OCI-LY1 (cell line): ENCODE data around the gene USP22.

Source experiments
- H2AFZ ChIP-seq: fragments of 200-600 bp; sonication (generic), shearing (Covaris generic); 2 replicates; pipeline ENCODE4 v1.6.0; 2014; ENCODE audit warnings: antibody characterized with exemption, mild to moderate bottlenecking, low read length
- H3F3A ChIP-seq: fragments of 200-600 bp; sonication (generic), shearing (Covaris generic); 2 replicates; pipeline ENCODE4 v1.6.0; 2014; ENCODE audit warnings: mild to moderate bottlenecking, antibody characterized with exemption, low read length, moderate library complexity; ENCODE audit not compliant: insufficient read depth
- H3K27ac ChIP-seq: fragments of 200-600 bp; sonication (generic); 2 replicates; pipeline ENCODE4 v1.5.1; 2014; ENCODE audit warnings: low read length, mixed run types, mild to moderate bottlenecking, low read depth; ENCODE audit not compliant: poor library complexity, severe bottlenecking
- H3K27me3 ChIP-seq: fragments of 200-600 bp; sonication (generic); 2 replicates; pipeline ENCODE4 v1.6.0; 2014; ENCODE audit warnings: antibody characterized with exemption, mild to moderate bottlenecking, low read length, moderate library complexity; ENCODE audit not compliant: insufficient read depth
- H3K36me3 ChIP-seq: fragments of 200-600 bp; sonication (generic); 2 replicates; pipeline ENCODE4 v1.6.1; 2014; ENCODE audit warnings: mild to moderate bottlenecking, antibody characterized with exemption, low read length, moderate library complexity, mixed read lengths; ENCODE audit not compliant: insufficient read depth
- H3K4me1 ChIP-seq: fragments of 200-600 bp; sonication (generic); 2 replicates; pipeline ENCODE4 v1.5.1; 2014; ENCODE audit warnings: mild to moderate bottlenecking, low read length, moderate library complexity; ENCODE audit not compliant: insufficient read depth, severe bottlenecking
- H3K4me2 ChIP-seq: fragments of 200-600 bp; sonication (generic), shearing (Covaris generic); 2 replicates; pipeline ENCODE4 v1.6.1; 2014; ENCODE audit warnings: low read length
- H3K4me3 ChIP-seq: fragments of 200-600 bp; sonication (generic); 2 replicates; pipeline ENCODE4 v1.5.1; 2014; ENCODE audit warnings: low read length, low read depth, mild to moderate bottlenecking, mixed read lengths; ENCODE audit not compliant: poor library complexity, severe bottlenecking
- H3K79me2 ChIP-seq: fragments of 200-600 bp; shearing (Covaris generic); 2 replicates; pipeline ENCODE4 v1.6.1; 2016; ENCODE audit warnings: mixed run types, low read length, mixed read lengths; ENCODE audit not compliant: insufficient read depth
- H3K9ac ChIP-seq: fragments of 200-600 bp; sonication (generic), shearing (Covaris generic); 2 replicates; pipeline ENCODE4 v1.6.1; 2014; ENCODE audit warnings: mild to moderate bottlenecking, low read length, mixed read lengths
- H3K9me2 ChIP-seq: fragments of 200-600 bp; sonication (generic), shearing (Covaris generic); 2 replicates; pipeline ENCODE4 v1.6.1; 2014; ENCODE audit warnings: low read depth, mild to moderate bottlenecking, low read length, mixed read lengths
- H3K9me3 ChIP-seq: fragments of 200-600 bp; shearing (Covaris generic); 2 replicates; pipeline ENCODE4 v1.6.1; 2014; ENCODE audit warnings: low read length, mixed read lengths
- H4K20me1 ChIP-seq: fragments of 200-600 bp; sonication (generic), shearing (Covaris generic); 2 replicates; pipeline ENCODE4 v1.6.0; 2016; ENCODE audit warnings: mild to moderate bottlenecking, low read length; ENCODE audit not compliant: insufficient read depth
- EZH2 ChIP-seq: fragments of 200-600 bp; sonication (generic), shearing (Covaris generic); IDR thresholded peaks from 2 replicates; pipeline ENCODE4 v1.8.0; 2017; ENCODE audit warnings: borderline replicate concordance, mixed run types, mild to moderate bottlenecking, antibody characterized with exemption, low read length, moderate library complexity, mixed read lengths
- TF ChIP-seq, protein P1 (sequence below): fragments of 200-600 bp; sonication (generic), shearing (Covaris generic); IDR thresholded peaks from 2 replicates; pipeline ENCODE4 v1.5.1; 2017; ENCODE audit warnings: mild to moderate bottlenecking, antibody characterized with exemption, low read length, moderate library complexity, mixed read lengths

The USP22 gene

GRCh38 chr17:20999044-20999573, 43.7 kb downstream of the USP22 start:
- Histone ChIP-seq H3K27me3 (peaks cover 5% of the 10 kb centered on the region; the same call in 1 of the 2 replicates), H3K9me2 (no peaks in the 10 kb centered on the region), H2AFZ (no peak overlapping the region), H3K4me1 (no peaks in the 10 kb centered on the region), H3K27ac (no peak overlapping the region), H3K36me3 (peaks cover 44% of the 10 kb centered on the region), H3K4me2 (no peak overlapping the region), H3K9ac (no peak overlapping the region), H3K9me3 (no peaks in the 10 kb centered on the region), H4K20me1 (no peaks in the 10 kb centered on the region), H3K79me2 (no peaks in the 10 kb centered on the region), H3F3A (no peaks in the 10 kb centered on the region), H3K4me3 (no peak overlapping the region)
- TF ChIP-seq, protein P1, sequence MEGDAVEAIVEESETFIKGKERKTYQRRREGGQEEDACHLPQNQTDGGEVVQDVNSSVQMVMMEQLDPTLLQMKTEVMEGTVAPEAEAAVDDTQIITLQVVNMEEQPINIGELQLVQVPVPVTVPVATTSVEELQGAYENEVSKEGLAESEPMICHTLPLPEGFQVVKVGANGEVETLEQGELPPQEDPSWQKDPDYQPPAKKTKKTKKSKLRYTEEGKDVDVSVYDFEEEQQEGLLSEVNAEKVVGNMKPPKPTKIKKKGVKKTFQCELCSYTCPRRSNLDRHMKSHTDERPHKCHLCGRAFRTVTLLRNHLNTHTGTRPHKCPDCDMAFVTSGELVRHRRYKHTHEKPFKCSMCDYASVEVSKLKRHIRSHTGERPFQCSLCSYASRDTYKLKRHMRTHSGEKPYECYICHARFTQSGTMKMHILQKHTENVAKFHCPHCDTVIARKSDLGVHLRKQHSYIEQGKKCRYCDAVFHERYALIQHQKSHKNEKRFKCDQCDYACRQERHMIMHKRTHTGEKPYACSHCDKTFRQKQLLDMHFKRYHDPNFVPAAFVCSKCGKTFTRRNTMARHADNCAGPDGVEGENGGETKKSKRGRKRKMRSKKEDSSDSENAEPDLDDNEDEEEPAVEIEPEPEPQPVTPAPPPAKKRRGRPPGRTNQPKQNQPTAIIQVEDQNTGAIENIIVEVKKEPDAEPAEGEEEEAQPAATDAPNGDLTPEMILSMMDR = no peak
- TF ChIP-seq EZH2 = no peak

DNA sequence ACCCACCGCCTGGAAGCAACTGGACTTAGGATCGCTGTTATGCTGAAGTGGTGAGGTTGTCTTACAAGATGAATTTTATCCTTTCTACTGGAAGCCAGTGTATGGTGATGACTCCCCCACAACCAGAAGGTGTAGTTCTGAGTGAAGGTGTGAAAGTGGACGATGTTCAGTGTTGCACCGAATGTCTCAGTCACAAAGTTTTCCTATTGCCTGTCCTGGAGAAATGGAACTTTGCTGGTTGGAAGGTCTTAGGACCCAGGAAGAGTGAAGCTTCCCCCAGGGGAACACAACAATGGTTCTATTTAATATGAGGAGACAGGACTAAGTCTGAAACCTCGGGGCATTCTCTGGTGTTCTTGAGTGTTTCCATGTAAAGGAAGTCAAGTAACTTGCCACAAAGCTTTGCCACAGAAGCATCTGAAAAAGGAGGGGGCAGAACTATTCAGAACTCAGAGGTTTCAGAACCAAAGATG, 44.2 kb downstream of the USP22 start:
- TF ChIP-seq, protein P1 = no peak
- no peak for TF ChIP-seq EZH2
- Histone ChIP-seq H3K9me2 (no peaks in the 10 kb centered on the region), H3K9me3 (no peaks in the 10 kb centered on the region), H3K27ac (no peak overlapping the region), H3K4me3 (no peak overlapping the region), H2AFZ (no peak overlapping the region), H3K4me2 (no peak overlapping the region), H3K4me1 (no peaks in the 10 kb centered on the region), H3K9ac (no peak overlapping the region), H3K27me3 (peaks cover 5% of the 10 kb centered on the region; the same call in 1 of the 2 replicates), H3K36me3 (peaks cover 40% of the 10 kb centered on the region), H3K79me2 (no peaks in the 10 kb centered on the region), H3F3A (no peaks in the 10 kb centered on the region), H4K20me1 (no peaks in the 10 kb centered on the region)

DNA sequence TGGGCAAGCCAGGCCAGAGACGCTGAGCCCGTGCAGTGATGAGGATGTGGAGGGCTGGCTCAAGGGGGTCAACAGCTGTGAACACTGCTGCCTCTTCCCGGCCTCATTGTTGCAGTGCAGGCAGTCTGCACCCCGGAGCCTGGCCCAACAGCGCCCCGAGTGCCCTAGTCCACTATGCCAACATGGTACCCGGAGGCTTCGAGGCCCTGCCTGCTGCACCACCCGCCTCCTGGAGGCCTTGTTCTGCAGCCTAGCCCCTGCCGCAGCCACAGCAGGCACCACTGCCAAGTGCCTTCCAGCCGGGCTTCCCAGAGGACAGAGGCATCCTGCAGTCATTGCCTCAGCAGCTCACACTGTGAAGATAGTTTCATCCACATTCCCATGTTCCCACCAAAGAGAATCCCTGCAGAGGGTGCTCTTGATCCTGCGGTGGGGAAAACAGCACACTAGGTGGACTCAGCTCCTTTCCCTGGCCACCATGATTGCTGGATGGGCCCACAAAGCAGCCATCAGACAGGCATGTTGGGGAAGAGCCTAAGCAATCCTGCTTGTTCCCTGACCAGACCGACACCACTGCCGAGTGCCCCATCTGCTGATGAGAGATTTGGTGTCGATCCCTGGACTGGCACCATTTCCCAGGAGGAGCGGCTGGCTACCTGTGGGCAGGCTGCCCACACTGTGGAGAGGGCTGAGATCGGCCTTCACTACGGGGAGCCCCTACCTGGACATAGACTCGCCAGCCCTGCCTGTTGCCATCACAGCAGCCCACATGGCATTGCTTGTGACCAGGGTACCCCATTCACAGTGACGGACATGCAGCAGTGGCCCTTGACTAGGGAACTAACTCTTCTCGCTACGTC, 44.9 kb downstream of the USP22 start:
- no peaks in the 10 kb centered on the region for H3K9me2 ChIP-seq
- H3K79me2 ChIP-seq = no peaks in the 10 kb centered on the region
- no peaks in the 10 kb centered on the region for H3K9me3 ChIP-seq
- no peaks in the 10 kb centered on the region for H3K4me1 ChIP-seq
- TF ChIP-seq, protein P1 = no peak
- no peak for TF ChIP-seq EZH2
- H4K20me1 ChIP-seq = no peaks in the 10 kb centered on the region
- H3K9ac ChIP-seq = no peak overlapping the region
- H3F3A ChIP-seq = no peaks in the 10 kb centered on the region
- H3K4me2 ChIP-seq = no peak overlapping the region
- no peak overlapping the region for H3K4me3 ChIP-seq
- H3K27ac ChIP-seq = no peak overlapping the region
- H3K27me3 ChIP-seq = peaks cover 5% of the 10 kb centered on the region; the same call in 1 of the 2 replicates
- peaks cover 33% of the 10 kb centered on the region for H3K36me3 ChIP-seq
- H2AFZ ChIP-seq = no peak overlapping the region
